ENCODE results near the gene ETV4. TPM values are rescaled to one million over a fixed set of nuclear protein-coding genes. Genes with fewer than 3 reads are reported as not detected.
"Not testable (repeated sequence)": the region's sequence is repeated elsewhere in the genome, so short reads cannot be mapped to it uniquely, and the experiment has no call there.

The ETV4 gene
- total and polyA plus RNA-seq, 5 donors from 2014 or later = not detected

- Histone ChIP-seq H3K27ac (ENCODE audit: insufficient read depth, low read length, poor library complexity, severe bottlenecking) (no peak overlapping the region), H3K4me3 (ENCODE audit: low read depth, low read length) (no peak overlapping the region), H3K9me3 (ENCODE audit: control insufficient read depth in 2 of 2, low read length in 2 of 2) (no peaks in the 10 kb centered on the region), H3K4me1 (ENCODE audit: control insufficient read depth, insufficient read depth, low read length, poor library complexity, severe bottlenecking) (no peaks in the 10 kb centered on the region), H3K27me3 (ENCODE audit: control insufficient read depth, insufficient read depth, low read length) (no peaks in the 10 kb centered on the region), H3K36me3 (ENCODE audit: control insufficient read depth, insufficient read depth, low read length) (peaks cover 87% of the 10 kb centered on the region)
- peaks cover 52% of the 10 kb centered on the region for H3K36me3 Mint-ChIP-seq
- H3K27ac Mint-ChIP-seq = no peak overlapping the region
- DNase-seq (no peak), ATAC-seq (ENCODE audit: low read depth in 2 of 2) (no peak)
- H3K27me3 Mint-ChIP-seq = no peaks in the 10 kb centered on the region
- H3K4me3 Mint-ChIP-seq = no peak overlapping the region
- no peaks in the 10 kb centered on the region for H3K9me3 Mint-ChIP-seq
- H3K4me1 Mint-ChIP-seq = peaks cover 0 to 20% (median 5%) of the 10 kb centered on the region in 4 donors
These were observed 30.5 kb downstream of the ETV4 start for GRCh38 chr17:43515656-43516055.

- not testable (repeated sequence) for H3K27me3 ChIP-seq (ENCODE audit: control insufficient read depth, insufficient read depth, low read length); H3K4me3 ChIP-seq (ENCODE audit: low read depth, low read length); H3K27me3 Mint-ChIP-seq; ATAC-seq (ENCODE audit: low read depth in 2 of 2); H3K27ac ChIP-seq (ENCODE audit: insufficient read depth, low read length, poor library complexity, severe bottlenecking); H3K4me3 Mint-ChIP-seq; H3K4me1 ChIP-seq (ENCODE audit: control insufficient read depth, insufficient read depth, low read length, poor library complexity, severe bottlenecking); H3K4me1 Mint-ChIP-seq; H3K9me3 ChIP-seq (ENCODE audit: control insufficient read depth in 2 of 2, low read length in 2 of 2); DNase-seq; H3K27ac Mint-ChIP-seq; H3K9me3 Mint-ChIP-seq
- peaks cover 83% of the 10 kb centered on the region for H3K36me3 ChIP-seq (ENCODE audit: control insufficient read depth, insufficient read depth, low read length)
- peaks cover 54% of the 10 kb centered on the region for H3K36me3 Mint-ChIP-seq
These were observed 34.9 kb downstream of the ETV4 start for GRCh38 chr17:43511199-43511598.

- ATAC-seq (ENCODE audit: low read depth in 2 of 2); H3K27ac Mint-ChIP-seq; H3K9me3 ChIP-seq (ENCODE audit: control insufficient read depth in 2 of 2, low read length in 2 of 2); H3K4me1 Mint-ChIP-seq; H3K27me3 Mint-ChIP-seq; DNase-seq; H3K4me1 ChIP-seq (ENCODE audit: control insufficient read depth, insufficient read depth, low read length, poor library complexity, severe bottlenecking); H3K4me3 ChIP-seq (ENCODE audit: low read depth, low read length); H3K4me3 Mint-ChIP-seq; H3K9me3 Mint-ChIP-seq; H3K27ac ChIP-seq (ENCODE audit: insufficient read depth, low read length, poor library complexity, severe bottlenecking); H3K27me3 ChIP-seq (ENCODE audit: control insufficient read depth, insufficient read depth, low read length): not testable (repeated sequence)
- H3K36me3 Mint-ChIP-seq = peaks cover 54% of the 10 kb centered on the region
- H3K36me3 ChIP-seq (ENCODE audit: control insufficient read depth, insufficient read depth, low read length) = peaks cover 83% of the 10 kb centered on the region
These were observed 36.7 kb downstream of the ETV4 start for GRCh38 chr17:43509440-43509839.

GRCh38 chr17:43490621-43491020, 55.5 kb downstream of the ETV4 start:
- no peak overlapping the region for H3K4me3 ChIP-seq (ENCODE audit: low read depth, low read length)
- Mint-ChIP-seq H3K27me3 (no peaks in the 10 kb centered on the region), H3K27ac (no peak overlapping the region), H3K9me3 (no peaks in the 10 kb centered on the region), H3K4me1 (peaks cover 2 to 30% (median 21%) of the 10 kb centered on the region in 4 donors), H3K4me3 (peak overlapping the region in 1 of 4 donors; percentile 10), H3K36me3 (peaks cover 42% of the 10 kb centered on the region)
- H3K27me3 ChIP-seq (ENCODE audit: control insufficient read depth, insufficient read depth, low read length) = no peaks in the 10 kb centered on the region
- H3K9me3 ChIP-seq (ENCODE audit: control insufficient read depth in 2 of 2, low read length in 2 of 2) = no peaks in the 10 kb centered on the region
- DNase-seq = no peak
- H3K27ac ChIP-seq (ENCODE audit: insufficient read depth, low read length, poor library complexity, severe bottlenecking) = no peak overlapping the region
- H3K36me3 ChIP-seq (ENCODE audit: control insufficient read depth, insufficient read depth, low read length) = peaks cover 58% of the 10 kb centered on the region
- ATAC-seq (ENCODE audit: low read depth in 2 of 2) = no peak
- peaks cover 12% of the 10 kb centered on the region for H3K4me1 ChIP-seq (ENCODE audit: control insufficient read depth, insufficient read depth, low read length, poor library complexity, severe bottlenecking)

DNA sequence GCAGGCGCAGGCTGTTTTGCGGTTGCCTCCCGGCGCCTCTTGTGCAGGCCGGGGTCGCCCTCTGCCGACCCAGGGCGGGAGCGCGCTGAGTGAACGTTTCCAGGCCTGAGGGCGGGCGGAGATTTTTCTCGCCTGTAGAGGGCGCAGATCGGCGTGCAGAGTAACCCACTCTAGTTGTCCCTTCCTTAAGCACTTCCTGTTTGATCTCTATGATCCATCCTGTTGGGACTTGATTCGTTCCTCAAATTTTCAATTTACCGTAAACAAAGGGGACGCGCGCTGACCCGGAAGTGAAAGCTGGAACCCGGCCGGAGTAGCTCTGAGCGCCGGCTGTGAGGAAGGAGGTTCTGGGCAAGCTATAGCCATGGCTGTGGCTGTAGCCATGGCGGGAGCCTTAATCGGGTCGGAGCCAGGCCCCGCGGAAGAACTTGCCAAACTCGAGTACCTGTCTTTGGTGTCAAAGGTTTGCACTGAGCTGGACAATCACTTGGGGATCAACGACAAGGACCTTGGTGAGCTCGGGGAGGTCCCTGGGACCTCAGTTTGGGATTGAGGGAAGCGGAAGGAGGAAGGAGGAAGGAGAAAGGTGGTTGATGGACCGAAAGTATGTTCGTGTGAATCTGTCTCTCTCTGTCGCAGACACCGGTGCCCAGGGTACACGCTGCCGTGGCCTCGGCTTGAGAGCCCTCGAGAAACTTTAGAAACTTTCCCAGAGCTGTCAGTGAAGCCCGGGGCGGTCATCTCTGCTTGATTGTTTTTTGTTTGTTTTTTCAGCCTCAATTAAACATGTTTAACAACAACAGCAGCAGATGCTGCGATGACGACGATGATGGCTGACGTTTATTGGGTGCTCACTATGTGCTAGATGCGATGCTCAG, 62.2 kb downstream of the ETV4 start, which contains the start of gene DHX8:
TSS of gene DHX8 (plus strand) at position 302 of the 878 bp plus-strand sequence. CDS start at position 365, 63 bp downstream.
- Mint-ChIP-seq H3K36me3 (peaks cover 6% of the 10 kb centered on the region), H3K4me1 (peaks cover 14 to 49% (median 34%) of the 10 kb centered on the region in 4 donors), H3K27me3 (peaks cover 11% of the 10 kb centered on the region)

DNA sequence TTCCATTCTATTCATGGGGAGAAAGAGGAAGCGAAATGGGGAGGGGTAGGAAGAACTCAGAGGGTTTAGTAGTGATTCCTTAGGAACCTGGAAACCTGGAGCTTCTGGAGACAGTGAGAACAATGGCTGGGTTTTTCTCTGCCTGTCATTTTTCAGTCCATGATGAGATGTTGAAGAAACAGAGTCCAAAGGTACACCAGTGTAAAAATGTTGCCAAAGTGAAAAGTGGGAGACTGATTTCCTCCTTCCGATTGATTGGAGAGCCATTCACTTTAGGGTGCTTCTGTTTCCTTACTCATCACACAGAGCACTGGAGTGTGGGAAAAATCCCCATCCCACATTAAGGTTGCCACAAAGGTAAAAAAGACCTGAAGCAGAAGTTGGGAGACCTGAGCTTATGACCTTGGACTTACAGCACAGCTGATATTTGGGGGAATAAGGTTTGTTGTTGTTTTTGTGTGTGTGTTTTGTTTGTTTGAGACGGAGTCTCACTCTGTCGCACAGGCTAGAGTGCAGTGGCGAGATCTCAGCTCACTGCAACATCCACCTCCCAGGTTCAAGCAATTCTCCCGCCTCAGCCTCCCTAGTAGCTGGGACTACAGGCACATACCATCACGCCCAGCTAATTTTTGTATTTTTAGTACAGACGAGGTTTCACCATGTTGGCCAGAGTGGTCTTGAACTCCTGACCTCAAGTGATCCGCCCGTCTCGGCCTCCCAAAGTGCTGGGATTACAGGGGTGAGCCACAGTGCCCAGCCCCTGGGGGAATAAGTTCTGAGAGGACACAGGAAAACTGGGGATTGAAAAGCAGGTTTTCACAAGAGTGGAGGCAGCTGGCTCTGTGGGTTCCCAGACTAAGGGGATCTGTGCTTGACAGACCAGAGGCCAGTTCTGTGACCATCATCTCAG, 63.8 kb downstream of the ETV4 start:
- ATAC-seq (ENCODE audit: low read depth in 2 of 2) (no peak), DNase-seq (no peak)
- H3K27me3 ChIP-seq (ENCODE audit: control insufficient read depth, insufficient read depth, low read length) = peaks cover 3% of the 10 kb centered on the region
- no peaks in the 10 kb centered on the region for H3K9me3 Mint-ChIP-seq
- no peak overlapping the region for H3K4me3 ChIP-seq (ENCODE audit: low read depth, low read length)
- H3K4me1 Mint-ChIP-seq = peaks cover 14 to 40% (median 25%) of the 10 kb centered on the region in 4 donors
- H3K4me3 Mint-ChIP-seq = peak overlapping the region in 1 of 4 donors; percentile 27
- H3K27me3 Mint-ChIP-seq = peaks cover 17% of the 10 kb centered on the region
- H3K27ac ChIP-seq (ENCODE audit: insufficient read depth, low read length, poor library complexity, severe bottlenecking) = no peak overlapping the region
- H3K4me1 ChIP-seq (ENCODE audit: control insufficient read depth, insufficient read depth, low read length, poor library complexity, severe bottlenecking) = peaks cover 31% of the 10 kb centered on the region
- H3K36me3 Mint-ChIP-seq = peaks cover 6% of the 10 kb centered on the region
- H3K27ac Mint-ChIP-seq = peak overlapping the region in 1 of 3 donors; percentile 14
- no peaks in the 10 kb centered on the region for H3K36me3 ChIP-seq (ENCODE audit: control insufficient read depth, insufficient read depth, low read length)
- H3K9me3 ChIP-seq (ENCODE audit: control insufficient read depth in 2 of 2, low read length in 2 of 2) = no peaks in the 10 kb centered on the region

More for the DNA sequence above, 62.2 kb downstream of the ETV4 start, which contains the start of gene DHX8:
- Histone ChIP-seq H3K36me3 (ENCODE audit: control insufficient read depth, insufficient read depth, low read length) (no peaks in the 10 kb centered on the region), H3K4me1 (ENCODE audit: control insufficient read depth, insufficient read depth, low read length, poor library complexity, severe bottlenecking) (peaks cover 31% of the 10 kb centered on the region), H3K4me3 (ENCODE audit: low read depth, low read length) (peak within 1 kb of the TSS; percentile 92), H3K27ac (ENCODE audit: insufficient read depth, low read length, poor library complexity, severe bottlenecking) (peak within 1 kb of the TSS; percentile 88), H3K9me3 (ENCODE audit: control insufficient read depth in 2 of 2, low read length in 2 of 2) (no peaks in the 10 kb centered on the region), H3K27me3 (ENCODE audit: control insufficient read depth, insufficient read depth, low read length) (peaks cover 3% of the 10 kb centered on the region)
- H3K9me3 Mint-ChIP-seq = no peaks in the 10 kb centered on the region
- H3K4me3 Mint-ChIP-seq = peak within 1 kb of the TSS; percentile 98 to 100 (median 100)
- peak within 1 kb of the TSS; percentile 95 to 100 (median 100) for H3K27ac Mint-ChIP-seq
- DNase-seq = peak; percentile 96 to 98 (median 98)
- peak; percentile 97 to 99 for ATAC-seq (ENCODE audit: low read depth in 2 of 2)

- no peak for DNase-seq
- H3K27me3 Mint-ChIP-seq = peaks cover 21% of the 10 kb centered on the region
- peaks cover 12% of the 10 kb centered on the region for H3K4me1 ChIP-seq (ENCODE audit: control insufficient read depth, insufficient read depth, low read length, poor library complexity, severe bottlenecking)
These were observed 66.2 kb downstream of the ETV4 start for GRCh38 chr17:43479948-43480347.

More at GRCh38 chr17:43479948-43480347, 66.2 kb downstream of the ETV4 start:
- Mint-ChIP-seq H3K36me3 (peaks cover 5% of the 10 kb centered on the region), H3K4me3 (no peak overlapping the region), H3K9me3 (no peaks in the 10 kb centered on the region), H3K4me1 (peaks cover 5 to 17% (median 10%) of the 10 kb centered on the region in 4 donors), H3K27ac (no peak overlapping the region)
- H3K4me3 ChIP-seq (ENCODE audit: low read depth, low read length) = no peak overlapping the region
- H3K27ac ChIP-seq (ENCODE audit: insufficient read depth, low read length, poor library complexity, severe bottlenecking) = no peak overlapping the region
- H3K36me3 ChIP-seq (ENCODE audit: control insufficient read depth, insufficient read depth, low read length) = no peaks in the 10 kb centered on the region
- no peaks in the 10 kb centered on the region for H3K9me3 ChIP-seq (ENCODE audit: control insufficient read depth in 2 of 2, low read length in 2 of 2)
- H3K27me3 ChIP-seq (ENCODE audit: control insufficient read depth, insufficient read depth, low read length) = peaks cover 3% of the 10 kb centered on the region
- no peak for ATAC-seq (ENCODE audit: low read depth in 2 of 2)

All from CD4-positive, CD25-positive, alpha-beta regulatory T cell (primary cell).